ENCODE data around the gene FHIT.

The FHIT gene

GRCh38 chr3:59759298-59760031 lies 1491.8 kb downstream of the FHIT start:
- Histone ChIP-seq H3K27ac (no peak overlapping the region), H3K9me3 (ENCODE audit: control insufficient read depth, low read length) (no peaks in the 10 kb centered on the region), H3K36me3 (ENCODE audit: control insufficient read depth, insufficient read depth, low read length) (no peaks in the 10 kb centered on the region), H3K9ac (no peak overlapping the region), H3K4me2 (ENCODE audit: low read length) (no peak overlapping the region), H3K79me2 (no peaks in the 10 kb centered on the region), H3K4me3 (ENCODE audit: low read depth, low read length) (no peak overlapping the region), H3K27me3 (ENCODE audit: control insufficient read depth, insufficient read depth, low read length) (no peaks in the 10 kb centered on the region), H2AFZ (no peak overlapping the region), H3K4me1 (no peaks in the 10 kb centered on the region)
- TF ChIP-seq CTCF (IDR thresholded peaks at IDR 0.05), result no peak

GRCh38 chr3:59758672-59759071 lies 1492.6 kb downstream of the FHIT start:
- H3K36me3 ChIP-seq (ENCODE audit: control insufficient read depth, insufficient read depth, low read length), result no peaks in the 10 kb centered on the region
- no peaks in the 10 kb centered on the region for H3K79me2 ChIP-seq
- no peak overlapping the region for H3K4me3 ChIP-seq (ENCODE audit: low read depth, low read length)
- H3K4me1 ChIP-seq, result no peaks in the 10 kb centered on the region
- H3K27ac ChIP-seq, result no peak overlapping the region
- no peak overlapping the region for H3K4me2 ChIP-seq (ENCODE audit: low read length)
- no peak overlapping the region for H2AFZ ChIP-seq
- H3K9ac ChIP-seq, result no peak overlapping the region
- no peaks in the 10 kb centered on the region for H3K9me3 ChIP-seq (ENCODE audit: control insufficient read depth, low read length)
- TF ChIP-seq CTCF (IDR thresholded peaks at IDR 0.05), result no peak
- H3K27me3 ChIP-seq (ENCODE audit: control insufficient read depth, insufficient read depth, low read length), result no peaks in the 10 kb centered on the region

- no peak for TF ChIP-seq CTCF (IDR thresholded peaks at IDR 0.05)
- H3K4me1 ChIP-seq, result no peaks in the 10 kb centered on the region
These were observed 1494.3 kb downstream of the FHIT start for GRCh38 chr3:59756934-59757333.

GRCh38 chr3:59754456-59755129 lies 1496.7 kb downstream of the FHIT start:
- H3K4me1 ChIP-seq, result no peaks in the 10 kb centered on the region
- no peak overlapping the region for H3K4me2 ChIP-seq (ENCODE audit: low read length)
- no peaks in the 10 kb centered on the region for H3K27me3 ChIP-seq (ENCODE audit: control insufficient read depth, insufficient read depth, low read length)
- H3K36me3 ChIP-seq (ENCODE audit: control insufficient read depth, insufficient read depth, low read length), result no peaks in the 10 kb centered on the region
- no peak overlapping the region for H3K27ac ChIP-seq
- no peak overlapping the region for H3K4me3 ChIP-seq (ENCODE audit: low read depth, low read length)
- no peak overlapping the region for H2AFZ ChIP-seq
- TF ChIP-seq CTCF (IDR thresholded peaks at IDR 0.05), result no peak
- H3K9ac ChIP-seq, result no peak overlapping the region
- no peaks in the 10 kb centered on the region for H3K79me2 ChIP-seq
- H3K9me3 ChIP-seq (ENCODE audit: control insufficient read depth, low read length), result no peaks in the 10 kb centered on the region

More at GRCh38 chr3:59756934-59757333, 1494.3 kb downstream of the FHIT start:
- Histone ChIP-seq H3K4me3 (ENCODE audit: low read depth, low read length) (no peak overlapping the region), H3K27me3 (ENCODE audit: control insufficient read depth, insufficient read depth, low read length) (no peaks in the 10 kb centered on the region), H3K9ac (no peak overlapping the region), H3K9me3 (ENCODE audit: control insufficient read depth, low read length) (no peaks in the 10 kb centered on the region), H3K27ac (no peak overlapping the region), H2AFZ (no peak overlapping the region), H3K79me2 (no peaks in the 10 kb centered on the region), H3K4me2 (ENCODE audit: low read length) (no peak overlapping the region), H3K36me3 (ENCODE audit: control insufficient read depth, insufficient read depth, low read length) (no peaks in the 10 kb centered on the region)
